SK-N-SH treated with all-trans-retinoic acid at 6 μM for 48 hours (cell line): Measurements from ENCODE around the gene AR.

Source experiments
- ATAC-seq: fragments of 200-7000 bp; cut with Tn5 transposase; 3 replicates; pipeline ENCODE4 v1.9.1; 2020; ENCODE audit warnings: mild to moderate bottlenecking, moderate library complexity
- ARNTL ChIP-seq: fragments of 450-650 bp; formaldehyde crosslinking; IDR thresholded peaks from 2 replicates; pipeline ENCODE4 v1.5.0; 2020; ENCODE audit warnings: low read depth, mild to moderate bottlenecking, moderate library complexity, borderline replicate concordance
- BACH2 ChIP-seq: fragments of 250-450 bp; sonication (Bioruptor Pico); IDR thresholded peaks from 2 replicates; pipeline ENCODE4 v1.9.0; 2021; ENCODE audit warnings: mild to moderate bottlenecking, borderline replicate concordance
- CREB5 ChIP-seq: fragments of 250-450 bp; sonication (Bioruptor Pico); IDR thresholded peaks from 2 replicates; pipeline ENCODE4 v1.5.1; 2020; ENCODE audit warnings: low read depth, mild to moderate bottlenecking, moderate library complexity
- CSDC2 ChIP-seq: fragments of 250-450 bp; sonication (Bioruptor Pico); IDR thresholded peaks from 2 replicates; pipeline ENCODE4 v1.5.0; 2020; ENCODE audit warnings: mild to moderate bottlenecking, moderate library complexity
- CSRNP3 ChIP-seq: fragments of 250-450 bp; sonication (Bioruptor Pico); IDR thresholded peaks from 2 replicates; pipeline ENCODE4 v1.5.1; 2021; ENCODE audit warnings: mild to moderate bottlenecking, moderate library complexity
- GLIS3 ChIP-seq: fragments of 250-450 bp; sonication (Bioruptor Pico); IDR thresholded peaks from 2 replicates; pipeline ENCODE4 v1.5.0; 2020; ENCODE audit warnings: mild to moderate bottlenecking, moderate library complexity
- ISL1 ChIP-seq: fragments of 250-450 bp; sonication (Bioruptor Pico); IDR thresholded peaks from 2 replicates; pipeline ENCODE4 v2.1.2; 2022; ENCODE audit warnings: mild to moderate bottlenecking, moderate library complexity
- POU6F1 ChIP-seq: fragments of 250-450 bp; sonication (Bioruptor Pico); IDR thresholded peaks from 2 replicates; pipeline ENCODE4 v1.8.0; 2021; ENCODE audit warnings: low read depth, mild to moderate bottlenecking, moderate library complexity, borderline replicate concordance
- PPARA ChIP-seq: fragments of 250-450 bp; sonication (Bioruptor Pico); IDR thresholded peaks from 2 replicates; pipeline ENCODE4 v1.5.0; 2020; ENCODE audit warnings: mild to moderate bottlenecking, borderline replicate concordance
- RARB ChIP-seq: fragments of 250-450 bp; sonication (Bioruptor Pico); IDR thresholded peaks from 2 replicates; pipeline ENCODE4 v1.8.0; 2021; ENCODE audit warnings: mild to moderate bottlenecking, moderate library complexity
- SNAI2 ChIP-seq: fragments of 250-450 bp; sonication (Bioruptor Pico); IDR thresholded peaks from 2 replicates; pipeline ENCODE4 v1.5.0; 2020; ENCODE audit warnings: mild to moderate bottlenecking, moderate library complexity
- TCF4 ChIP-seq: fragments of 250-450 bp; sonication (Bioruptor Pico); IDR thresholded peaks from 2 replicates; pipeline ENCODE4 v1.8.0; 2021; ENCODE audit warnings: mild to moderate bottlenecking, moderate library complexity, borderline replicate concordance
- TSHZ2 ChIP-seq: fragments of 250-450 bp; sonication (Bioruptor Pico); IDR thresholded peaks from 2 replicates; pipeline ENCODE4 v1.5.0; 2020; ENCODE audit warnings: mild to moderate bottlenecking, moderate library complexity
- ZC3H10 ChIP-seq: fragments of 250-450 bp; sonication (Bioruptor Pico); IDR thresholded peaks from 2 replicates; pipeline ENCODE4 v1.5.1; 2021; ENCODE audit warnings: mild to moderate bottlenecking, moderate library complexity
- ZFP3 ChIP-seq: fragments of 250-450 bp; sonication (Bioruptor Pico); IDR thresholded peaks from 2 replicates; pipeline ENCODE4 v1.5.0; 2020; ENCODE audit warnings: mild to moderate bottlenecking, moderate library complexity
- ZFP30 ChIP-seq: fragments of 450-650 bp; formaldehyde crosslinking; IDR thresholded peaks from 2 replicates; pipeline ENCODE4 v1.5.0; 2022; ENCODE audit warnings: mild to moderate bottlenecking, moderate library complexity
- ZNF565 ChIP-seq: fragments of 450-650 bp; formaldehyde crosslinking; conservative IDR thresholded peaks from 2 replicates; pipeline ENCODE4 v1.5.0; 2020; ENCODE audit warnings: low read depth, mild to moderate bottlenecking, moderate library complexity
- ZNF70 ChIP-seq: fragments of 450-650 bp; formaldehyde crosslinking; IDR thresholded peaks from 2 replicates; pipeline ENCODE4 v1.5.0; 2020; ENCODE audit warnings: mild to moderate bottlenecking, moderate library complexity
- ZNF8 ChIP-seq: fragments of 450-650 bp; formaldehyde crosslinking; IDR thresholded peaks from 2 replicates; pipeline ENCODE4 v1.5.0; 2020; ENCODE audit warnings: mild to moderate bottlenecking, moderate library complexity

Gene AR

GRCh38 chrX:67725471-67725870 is 181.7 kb downstream of the AR start:
- TF ChIP-seq ZNF8 (CRISPR knock-in tag), result no peak
- TF ChIP-seq PPARA (CRISPR knock-in tag), result no peak
- TF ChIP-seq ZC3H10, result no peak
- TF ChIP-seq POU6F1, result no peak
- TF ChIP-seq TSHZ2, result no peak
- no peak for TF ChIP-seq CSDC2 (CRISPR knock-in tag)
- no peak for ATAC-seq

GRCh38 chrX:67726018-67726417 is 182.2 kb downstream of the AR start:
- TF ChIP-seq ZC3H10 (no peak), PPARA (CRISPR knock-in tag) (no peak), ZNF565 (no peak), RARB (CRISPR knock-in tag) (no peak), ZNF70 (no peak), ZFP30 (CRISPR knock-in tag) (no peak), ARNTL (no peak), ZFP3 (CRISPR knock-in tag) (no peak), POU6F1 (no peak), GLIS3 (CRISPR knock-in tag) (no peak), ISL1 (no peak)
- no peak for ATAC-seq

- TF ChIP-seq SNAI2 (CRISPR knock-in tag) (no peak), CREB5 (CRISPR knock-in tag) (no peak), POU6F1 (no peak), PPARA (CRISPR knock-in tag) (no peak), ISL1 (no peak), CSDC2 (CRISPR knock-in tag) (no peak), TCF4 (CRISPR knock-in tag) (no peak), CSRNP3 (CRISPR knock-in tag) (no peak), TSHZ2 (no peak), ARNTL (no peak), RARB (CRISPR knock-in tag) (no peak), BACH2 (no peak), GLIS3 (CRISPR knock-in tag) (no peak)
- TF ChIP-seq, all 23 proteins: peak for 0
- no peak for ATAC-seq
Measured at GRCh38 chrX:67727576-67727975, 183.8 kb downstream of the AR start.
